ENCODE results near the gene LMAN2L.

LMAN2L gene

DNA sequence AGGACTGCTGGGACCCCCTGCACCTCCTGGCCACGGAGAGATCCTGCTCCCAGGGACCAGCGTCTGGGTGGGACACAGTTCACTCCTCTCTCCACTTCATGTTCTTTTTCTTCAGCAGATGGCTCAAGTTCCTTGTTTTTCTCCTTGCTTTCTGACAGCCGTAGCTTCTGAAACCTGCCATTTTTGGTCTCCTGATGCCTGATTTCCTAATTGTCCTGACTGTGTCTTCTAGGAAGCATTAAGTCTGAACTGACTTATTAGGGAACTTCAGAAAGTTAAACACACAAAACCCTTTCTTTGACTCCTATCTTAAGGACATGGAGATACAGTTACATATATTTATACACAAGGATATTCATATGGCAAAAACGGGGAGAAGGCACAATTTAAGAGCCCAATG lies 43.5 kb upstream of the LMAN2L start:
- TF ChIP-seq CTCF (IDR thresholded peaks at IDR 0.05; ENCODE audit: poor library complexity, severe bottlenecking): no peak
- Histone ChIP-seq H3K27me3 (ENCODE audit: insufficient read depth, poor library complexity, severe bottlenecking) (no peaks in the 10 kb centered on the region), H3K4me1 (ENCODE audit: insufficient read depth, poor library complexity, severe bottlenecking) (peaks cover 20% of the 10 kb centered on the region), H3K27ac (ENCODE audit: poor library complexity, severe bottlenecking) (no peak overlapping the region), H3K9me3 (ENCODE audit: severe bottlenecking) (no peaks in the 10 kb centered on the region), H3K4me3 (ENCODE audit: severe bottlenecking) (no peak overlapping the region), H3K36me3 (ENCODE audit: low read depth) (no peaks in the 10 kb centered on the region)
- no peak for DNase-seq (ENCODE audit: low spot score)
- ATAC-seq (ENCODE audit: low read depth): no peak

DNA sequence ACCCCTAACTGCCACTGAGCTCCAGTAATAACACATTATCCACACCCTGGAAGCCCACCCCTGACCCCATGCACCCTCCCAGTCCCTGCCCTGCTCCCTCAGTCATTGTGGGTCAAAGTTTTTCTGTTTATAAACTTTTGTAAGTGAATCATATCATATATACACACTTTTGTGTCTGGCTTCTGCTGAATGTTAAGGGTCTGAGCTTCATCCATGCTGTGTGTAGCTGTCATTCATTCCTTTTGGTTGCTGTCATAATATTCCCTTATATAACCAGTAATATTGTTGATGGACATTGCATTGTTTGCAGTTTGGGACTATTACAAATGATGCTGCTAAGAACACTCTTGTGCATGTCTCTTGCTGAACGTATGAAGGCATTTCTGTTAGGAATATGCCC lies 35.3 kb upstream of the LMAN2L start:
- Histone ChIP-seq H3K36me3 (ENCODE audit: low read depth) (no peaks in the 10 kb centered on the region), H3K9me3 (ENCODE audit: severe bottlenecking) (no peaks in the 10 kb centered on the region), H3K4me3 (ENCODE audit: severe bottlenecking) (no peak overlapping the region), H3K27ac (ENCODE audit: poor library complexity, severe bottlenecking) (no peak overlapping the region), H3K4me1 (ENCODE audit: insufficient read depth, poor library complexity, severe bottlenecking) (no peaks in the 10 kb centered on the region), H3K27me3 (ENCODE audit: insufficient read depth, poor library complexity, severe bottlenecking) (no peaks in the 10 kb centered on the region)
- TF ChIP-seq CTCF (IDR thresholded peaks at IDR 0.05; ENCODE audit: poor library complexity, severe bottlenecking): no peak
- ATAC-seq (ENCODE audit: low read depth): no peak
- no peak for DNase-seq (ENCODE audit: low spot score)

DNA sequence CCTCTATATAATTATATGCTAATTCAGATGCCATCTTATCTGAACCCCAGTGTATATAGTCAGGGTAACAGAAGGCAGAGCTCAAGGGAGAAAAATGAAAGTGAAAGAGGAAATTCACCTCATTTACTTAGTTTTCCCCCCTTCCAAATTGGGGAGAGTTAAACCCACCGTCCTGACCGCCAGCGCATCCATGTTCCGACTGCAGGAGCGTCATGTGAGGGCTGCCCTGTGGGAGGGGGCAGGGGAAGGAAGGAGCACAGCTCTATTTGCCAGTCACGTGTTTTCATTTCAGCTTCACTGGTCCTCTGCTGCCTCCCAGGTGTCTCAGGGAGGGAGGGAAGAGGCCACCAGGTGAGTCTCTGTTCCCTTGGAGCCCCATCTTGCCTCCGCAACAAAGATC lies 34.1 kb upstream of the LMAN2L start:
- Histone ChIP-seq H3K9me3 (ENCODE audit: severe bottlenecking) (no peaks in the 10 kb centered on the region), H3K27ac (ENCODE audit: poor library complexity, severe bottlenecking) (no peak overlapping the region), H3K4me3 (ENCODE audit: severe bottlenecking) (no peak overlapping the region), H3K27me3 (ENCODE audit: insufficient read depth, poor library complexity, severe bottlenecking) (no peaks in the 10 kb centered on the region), H3K4me1 (ENCODE audit: insufficient read depth, poor library complexity, severe bottlenecking) (no peaks in the 10 kb centered on the region), H3K36me3 (ENCODE audit: low read depth) (no peaks in the 10 kb centered on the region)
- TF ChIP-seq CTCF (IDR thresholded peaks at IDR 0.05; ENCODE audit: poor library complexity, severe bottlenecking): no peak
- ATAC-seq (ENCODE audit: low read depth) (no peak), DNase-seq (ENCODE audit: low spot score) (no peak)

GRCh38 chr2:96772903-96773671 lies 33.2 kb upstream of the LMAN2L start:
- ATAC-seq (ENCODE audit: low read depth): no peak
- Histone ChIP-seq H3K4me3 (ENCODE audit: severe bottlenecking) (no peak overlapping the region), H3K36me3 (ENCODE audit: low read depth) (no peaks in the 10 kb centered on the region), H3K9me3 (ENCODE audit: severe bottlenecking) (no peaks in the 10 kb centered on the region), H3K4me1 (ENCODE audit: insufficient read depth, poor library complexity, severe bottlenecking) (peaks cover 3% of the 10 kb centered on the region), H3K27me3 (ENCODE audit: insufficient read depth, poor library complexity, severe bottlenecking) (no peaks in the 10 kb centered on the region), H3K27ac (ENCODE audit: poor library complexity, severe bottlenecking) (no peak overlapping the region)
- DNase-seq (ENCODE audit: low spot score): no peak
- no peak for TF ChIP-seq CTCF (IDR thresholded peaks at IDR 0.05; ENCODE audit: poor library complexity, severe bottlenecking)

All from RWPE2 (cell line).